BE2C (cell line): ENCODE measurements around the gene OSBPL5.

ENCODE experiments used
- DNase-seq: peaks from one replicate; pipeline ENCODE4 v3.0.0-alpha.2; 2020
- H3K27me3 ChIP-seq: fragments of 250-450 bp; sonication (Bioruptor Pico); 2 replicates; pipeline ENCODE4 v1.5.1; 2020; ENCODE audit warnings: mild to moderate bottlenecking
- H3K36me3 ChIP-seq: fragments of 250-450 bp; sonication (Bioruptor Pico); 2 replicates; pipeline ENCODE4 v1.5.1; 2020; ENCODE audit warnings: mild to moderate bottlenecking
- H3K4me1 ChIP-seq: fragments of 250-450 bp; sonication (Bioruptor Pico); 2 replicates; pipeline ENCODE4 v1.5.1; 2020
- H3K4me3 ChIP-seq: 2 replicates; pipeline ENCODE4 v1.5.1; 2011; ENCODE audit warnings: low read depth, low read length
- H3K9me3 ChIP-seq: fragments of 250-450 bp; sonication (Bioruptor Pico); 2 replicates; pipeline ENCODE4 v1.5.1; 2020
- CTCF ChIP-seq: IDR thresholded peaks from 2 replicates; pipeline ENCODE4 v1.5.1; 2012; ENCODE audit warnings: mild to moderate bottlenecking, low read depth, low read length

The OSBPL5 gene

GRCh38 chr11:3182462-3182852, 17.3 kb upstream of the OSBPL5 start:
- Histone ChIP-seq H3K27me3 (no peaks in the 10 kb centered on the region), H3K36me3 (no peaks in the 10 kb centered on the region), H3K4me1 (no peaks in the 10 kb centered on the region), H3K9me3 (no peaks in the 10 kb centered on the region), H3K4me3 (no peak overlapping the region)
- no peak for DNase-seq
- no peak for TF ChIP-seq CTCF

DNA sequence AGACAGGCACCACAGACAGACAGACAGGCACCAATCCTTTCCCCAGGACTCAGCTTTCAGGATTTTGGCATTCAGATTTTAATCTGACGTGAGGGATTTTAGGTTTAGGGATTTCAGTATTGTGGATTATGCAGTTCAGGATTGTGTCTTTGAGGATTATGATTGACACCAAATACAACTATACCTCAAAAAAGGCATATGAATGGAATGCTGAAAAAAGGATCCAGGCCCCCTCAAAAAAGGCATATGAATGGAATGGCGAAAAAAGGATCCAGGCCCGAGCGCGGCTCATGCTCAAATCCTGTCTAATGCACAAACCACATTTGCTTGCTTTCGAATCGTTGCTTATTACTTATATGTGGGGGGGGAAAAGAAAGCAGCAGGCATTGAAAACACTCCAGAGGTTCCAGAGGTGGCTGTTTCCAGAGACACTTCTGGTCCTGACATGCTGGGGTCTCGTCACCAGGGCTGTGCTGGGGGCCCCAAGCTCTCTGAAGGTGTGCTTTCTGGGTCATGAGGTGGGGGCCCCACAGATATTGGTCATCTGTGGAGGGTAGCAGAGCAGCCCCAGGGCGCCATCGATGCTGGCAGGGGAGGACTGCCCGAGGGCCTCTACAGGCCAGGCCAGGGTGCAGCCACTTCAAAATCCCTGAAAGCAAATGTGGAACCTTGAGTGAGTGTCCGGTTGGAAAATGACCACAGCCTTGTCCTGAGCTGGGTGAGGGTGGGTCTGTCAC, 16.8 kb upstream of the OSBPL5 start:
- no peaks in the 10 kb centered on the region for H3K27me3 ChIP-seq

GRCh38 chr11:3180869-3181268, 15.8 kb upstream of the OSBPL5 start:
- no peak overlapping the region for H3K4me3 ChIP-seq
- TF ChIP-seq CTCF = no peak
- no peak for DNase-seq

More for the DNA sequence above, 16.8 kb upstream of the OSBPL5 start:
- H3K4me3 ChIP-seq = no peak overlapping the region
- no peaks in the 10 kb centered on the region for H3K9me3 ChIP-seq
- no peak for TF ChIP-seq CTCF
- no peaks in the 10 kb centered on the region for H3K36me3 ChIP-seq
- no peak for DNase-seq
- no peaks in the 10 kb centered on the region for H3K4me1 ChIP-seq

DNA sequence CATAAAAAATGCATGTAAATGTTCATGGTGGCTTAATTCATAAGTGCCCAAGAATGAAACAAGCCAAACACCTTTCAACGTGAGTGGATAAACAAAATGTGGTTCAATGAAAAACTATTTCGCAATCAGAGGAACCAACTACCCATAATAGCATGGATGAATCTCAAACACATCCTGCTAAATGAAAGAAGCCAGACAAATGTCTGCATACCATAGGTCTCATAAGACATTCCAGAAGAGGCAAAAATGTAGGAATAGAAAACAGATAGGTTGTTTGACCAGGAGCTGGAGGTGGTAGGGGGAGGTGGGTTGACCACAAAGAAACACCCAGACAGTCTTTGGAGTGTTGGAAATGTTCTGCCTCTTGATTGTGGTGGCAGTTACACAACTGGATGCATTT, 13.2 kb upstream of the OSBPL5 start:
- no peak for DNase-seq
- Histone ChIP-seq H3K36me3 (no peaks in the 10 kb centered on the region), H3K4me1 (no peaks in the 10 kb centered on the region), H3K4me3 (no peak overlapping the region), H3K27me3 (no peaks in the 10 kb centered on the region), H3K9me3 (no peaks in the 10 kb centered on the region)
- no peak for TF ChIP-seq CTCF

More at GRCh38 chr11:3180869-3181268, 15.8 kb upstream of the OSBPL5 start:
- Histone ChIP-seq H3K9me3 (no peaks in the 10 kb centered on the region), H3K36me3 (no peaks in the 10 kb centered on the region), H3K27me3 (no peaks in the 10 kb centered on the region), H3K4me1 (no peaks in the 10 kb centered on the region)

DNA sequence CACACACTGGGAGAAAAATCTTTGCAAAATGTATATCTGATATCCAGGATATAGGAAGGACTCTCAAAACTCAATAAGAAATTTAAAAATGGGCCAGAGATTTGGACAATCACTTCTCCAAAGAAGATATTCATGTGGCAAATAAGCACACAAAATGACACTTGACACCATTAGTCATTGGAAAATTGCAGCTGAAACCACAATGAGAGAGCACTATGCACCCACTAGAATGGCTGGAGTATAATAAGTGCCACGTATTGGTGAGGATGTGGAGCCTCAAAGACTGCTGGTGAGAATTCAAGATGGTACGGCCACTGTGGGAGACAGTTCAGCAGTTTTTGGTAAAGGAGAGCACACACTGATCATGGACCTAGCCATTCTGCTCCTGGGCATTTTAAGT, 12.8 kb upstream of the OSBPL5 start:
- H3K36me3 ChIP-seq = no peaks in the 10 kb centered on the region
- no peaks in the 10 kb centered on the region for H3K27me3 ChIP-seq
- no peak for TF ChIP-seq CTCF
- no peaks in the 10 kb centered on the region for H3K9me3 ChIP-seq
- no peaks in the 10 kb centered on the region for H3K4me1 ChIP-seq
- no peak for DNase-seq
- no peak overlapping the region for H3K4me3 ChIP-seq

DNA sequence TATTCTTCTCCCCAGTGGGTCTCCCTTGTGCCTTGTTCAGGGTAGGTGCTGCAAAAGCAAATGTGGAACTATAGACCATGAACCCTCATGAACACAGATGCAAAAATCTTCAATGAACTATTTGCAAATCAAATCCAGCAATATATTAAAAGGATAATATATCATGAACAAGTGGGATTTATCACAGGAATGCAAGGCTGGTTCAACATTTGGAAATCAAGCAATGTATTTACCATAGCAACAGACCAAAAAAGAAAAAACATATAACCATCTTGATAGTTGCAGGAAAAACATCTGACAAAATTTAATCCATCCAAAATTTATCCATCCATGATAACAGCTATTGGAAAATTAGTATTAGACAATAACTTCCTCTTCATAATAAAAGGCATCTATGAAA, 11.4 kb upstream of the OSBPL5 start:
- no peak overlapping the region for H3K4me3 ChIP-seq
- no peak for TF ChIP-seq CTCF
- no peaks in the 10 kb centered on the region for H3K4me1 ChIP-seq
- DNase-seq = no peak
- H3K27me3 ChIP-seq = no peaks in the 10 kb centered on the region
- no peaks in the 10 kb centered on the region for H3K36me3 ChIP-seq
- no peaks in the 10 kb centered on the region for H3K9me3 ChIP-seq
